Measurements from ENCODE around the gene TRIP6. TPM values are rescaled to one million over a fixed set of nuclear protein-coding genes. Genes with fewer than 3 reads are reported as not detected.
"Not testable (repeated sequence)": the region's sequence is repeated elsewhere in the genome, so short reads cannot be mapped to it uniquely, and the experiment has no call there.

TRIP6 gene
- total RNA-seq, 4 donors from 2014 or later: 60.2 to 89.9 (median 81.2) TPM

GRCh38 chr7:100900978-100901377 lies 33.8 kb downstream of the TRIP6 start:
- 85% methylated on average over 1 of the region's 2 CpGs for WGBS
- Histone ChIP-seq H3K36me3 (no peaks in the 10 kb centered on the region), H3K9me3 (no peaks in the 10 kb centered on the region), H3K27ac (replicated peaks in 1 of 4) (no peak overlapping the region), H3K4me3 (no peak overlapping the region), H3K27me3 (peaks cover 0 to 68% (median 16%) of the 10 kb centered on the region in 4 donors), H3K4me1 (peaks cover 9 to 15% (median 15%) of the 10 kb centered on the region in 4 donors)
- TF ChIP-seq POLR2AphosphoS5 (IDR thresholded peaks at IDR 0.05): no peak
- no peak for TF ChIP-seq EP300 (IDR thresholded peaks at IDR 0.05)
- no peak for TF ChIP-seq CTCF (IDR thresholded peaks at IDR 0.05)
- TF ChIP-seq POLR2A (IDR thresholded peaks at IDR 0.05; ENCODE audit: low read depth): no peak
- DNase-seq (ENCODE audit: extremely low spot score): no peak
- intact Hi-C loops (cut with DNase I): no loop called here

DNA sequence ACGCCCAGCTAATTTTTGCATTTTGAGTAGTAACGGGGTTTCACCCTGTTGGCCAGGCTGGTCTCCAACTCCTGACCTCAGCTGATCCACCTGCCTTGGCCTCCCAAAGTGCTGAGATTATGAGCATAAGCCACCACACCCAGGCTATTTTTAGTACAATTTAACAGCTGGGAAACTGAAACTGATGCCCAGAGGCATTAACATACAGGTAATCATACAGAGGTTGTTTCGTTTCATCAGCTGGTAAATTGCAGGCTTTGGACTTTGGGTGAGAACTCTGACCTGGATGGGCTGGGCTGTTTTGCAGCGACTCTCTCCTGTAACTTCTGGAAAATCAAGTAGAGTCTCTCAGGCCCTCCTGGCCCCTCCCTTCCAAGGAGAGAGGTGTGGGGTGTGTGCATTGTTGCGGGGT lies 34.7 kb downstream of the TRIP6 start:
- H3K27ac ChIP-seq (replicated peaks in 1 of 4): no peak overlapping the region
- no peaks in the 10 kb centered on the region for H3K9me3 ChIP-seq
- H3K4me1 ChIP-seq: peaks cover 3 to 6% (median 6%) of the 10 kb centered on the region in 4 donors
- H3K27me3 ChIP-seq: peaks cover 0 to 67% (median 8%) of the 10 kb centered on the region in 4 donors
- intact Hi-C loops (cut with DNase I): no loop called here
- H3K4me3 ChIP-seq: no peak overlapping the region
- no peak for DNase-seq (ENCODE audit: extremely low spot score)
- H3K36me3 ChIP-seq: no peaks in the 10 kb centered on the region
- TF ChIP-seq POLR2A (IDR thresholded peaks at IDR 0.05; ENCODE audit: low read depth) (no peak), EP300 (IDR thresholded peaks at IDR 0.05) (no peak), CTCF (IDR thresholded peaks at IDR 0.05) (no peak), POLR2AphosphoS5 (IDR thresholded peaks at IDR 0.05) (no peak)
- WGBS: 69% methylated on average over 3 of the region's 5 CpGs

GRCh38 chr7:100902638-100903037 lies 35.5 kb downstream of the TRIP6 start:
- H3K27ac ChIP-seq (replicated peaks in 1 of 4): no peak overlapping the region
- no peak overlapping the region for H3K4me3 ChIP-seq
- H3K9me3 ChIP-seq: no peaks in the 10 kb centered on the region
- peaks cover 0 to 59% (median 3%) of the 10 kb centered on the region in 4 donors for H3K27me3 ChIP-seq
- H3K36me3 ChIP-seq: no peaks in the 10 kb centered on the region
- intact Hi-C loops (cut with DNase I): no loop called here
- TF ChIP-seq POLR2AphosphoS5 (IDR thresholded peaks at IDR 0.05): no peak
- no peak for TF ChIP-seq POLR2A (IDR thresholded peaks at IDR 0.05; ENCODE audit: low read depth)
- no peak for TF ChIP-seq EP300 (IDR thresholded peaks at IDR 0.05)
- TF ChIP-seq CTCF (IDR thresholded peaks at IDR 0.05): no peak
- WGBS: 81% methylated on average over 7 of the region's 7 CpGs
- H3K4me1 ChIP-seq: no peaks in the 10 kb centered on the region
- DNase-seq (ENCODE audit: extremely low spot score): no peak

DNA sequence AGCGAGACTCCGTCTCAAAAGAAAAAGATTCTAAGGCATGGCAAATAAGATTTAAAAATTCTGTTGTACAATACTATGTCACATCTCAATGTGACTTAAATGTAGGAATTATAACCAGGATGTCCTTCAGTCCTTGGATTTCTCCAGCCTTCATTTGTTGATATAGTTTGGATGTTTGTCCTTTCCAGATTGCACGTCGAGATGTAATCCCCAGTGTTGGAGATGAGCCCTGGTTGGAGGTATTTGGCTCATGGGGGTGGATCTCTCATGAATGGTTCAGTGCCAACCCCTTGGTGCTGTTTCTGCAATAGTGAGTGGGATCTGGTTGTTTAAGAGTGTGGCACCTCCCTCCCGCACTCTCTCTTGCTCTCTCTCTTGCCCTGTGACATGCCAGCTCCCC lies 41.3 kb downstream of the TRIP6 start:
- no peak for DNase-seq (ENCODE audit: extremely low spot score)

DNA sequence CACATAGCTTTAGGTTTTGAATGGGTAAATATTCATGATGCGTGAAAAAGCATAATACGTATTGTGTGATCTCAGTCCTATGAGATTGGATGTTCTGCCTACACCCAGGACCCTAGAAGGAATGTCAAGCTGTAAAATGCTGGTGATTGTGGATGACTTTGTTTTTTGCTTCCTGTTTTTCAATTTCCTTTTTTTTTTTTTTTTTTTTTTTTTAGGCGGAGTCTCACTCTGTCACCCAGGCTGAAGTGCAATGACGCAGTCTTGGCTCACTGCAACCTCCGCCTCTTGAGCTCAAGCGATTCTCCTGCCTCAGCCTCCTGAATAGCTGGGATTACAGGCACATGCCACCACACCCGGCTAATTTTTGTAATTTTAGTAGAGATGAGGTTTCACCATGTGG lies 43.3 kb downstream of the TRIP6 start:
- H3K4me3 ChIP-seq; H3K9me3 ChIP-seq; H3K36me3 ChIP-seq; intact Hi-C loops (cut with DNase I); H3K4me1 ChIP-seq; H3K27ac ChIP-seq (replicated peaks in 1 of 4); DNase-seq (ENCODE audit: extremely low spot score): not testable (repeated sequence)
- WGBS: 61% methylated on average over 7 of the region's 7 CpGs
- H3K27me3 ChIP-seq: peaks cover 0 to 27% (median 0%) of the 10 kb centered on the region in 4 donors

More for the DNA sequence above, 41.3 kb downstream of the TRIP6 start:
- H3K4me3 ChIP-seq: no peak overlapping the region
- peaks cover 0 to 27% (median 0%) of the 10 kb centered on the region in 4 donors for H3K27me3 ChIP-seq
- intact Hi-C loops (cut with DNase I): no loop called here
- no peak overlapping the region for H3K27ac ChIP-seq (replicated peaks in 1 of 4)
- 95% methylated on average over 5 of the region's 5 CpGs for WGBS
- TF ChIP-seq POLR2AphosphoS5 (IDR thresholded peaks at IDR 0.05) (no peak), CTCF (IDR thresholded peaks at IDR 0.05) (no peak), POLR2A (IDR thresholded peaks at IDR 0.05; ENCODE audit: low read depth) (no peak), EP300 (IDR thresholded peaks at IDR 0.05) (no peak)
- H3K36me3 ChIP-seq: no peaks in the 10 kb centered on the region
- no peaks in the 10 kb centered on the region for H3K9me3 ChIP-seq
- H3K4me1 ChIP-seq: no peaks in the 10 kb centered on the region

All from esophagus muscularis mucosa (tissue), 4 donors.